ENCODE measurements around the gene RIPOR3. TPM values are rescaled to one million over a fixed set of nuclear protein-coding genes. Genes with fewer than 3 reads are reported as not detected.
A peak's percentile ranks its signal among the peaks of the same experiment; 100 is the strongest.
"Not testable (repeated sequence)": the region's sequence is repeated elsewhere in the genome, so short reads cannot be mapped to it uniquely, and the experiment has no call there.

The RIPOR3 gene
- total and polyA plus RNA-seq, 5 donors from 2014 or later = 0.69 to 1.9 (median 1.3) TPM

DNA sequence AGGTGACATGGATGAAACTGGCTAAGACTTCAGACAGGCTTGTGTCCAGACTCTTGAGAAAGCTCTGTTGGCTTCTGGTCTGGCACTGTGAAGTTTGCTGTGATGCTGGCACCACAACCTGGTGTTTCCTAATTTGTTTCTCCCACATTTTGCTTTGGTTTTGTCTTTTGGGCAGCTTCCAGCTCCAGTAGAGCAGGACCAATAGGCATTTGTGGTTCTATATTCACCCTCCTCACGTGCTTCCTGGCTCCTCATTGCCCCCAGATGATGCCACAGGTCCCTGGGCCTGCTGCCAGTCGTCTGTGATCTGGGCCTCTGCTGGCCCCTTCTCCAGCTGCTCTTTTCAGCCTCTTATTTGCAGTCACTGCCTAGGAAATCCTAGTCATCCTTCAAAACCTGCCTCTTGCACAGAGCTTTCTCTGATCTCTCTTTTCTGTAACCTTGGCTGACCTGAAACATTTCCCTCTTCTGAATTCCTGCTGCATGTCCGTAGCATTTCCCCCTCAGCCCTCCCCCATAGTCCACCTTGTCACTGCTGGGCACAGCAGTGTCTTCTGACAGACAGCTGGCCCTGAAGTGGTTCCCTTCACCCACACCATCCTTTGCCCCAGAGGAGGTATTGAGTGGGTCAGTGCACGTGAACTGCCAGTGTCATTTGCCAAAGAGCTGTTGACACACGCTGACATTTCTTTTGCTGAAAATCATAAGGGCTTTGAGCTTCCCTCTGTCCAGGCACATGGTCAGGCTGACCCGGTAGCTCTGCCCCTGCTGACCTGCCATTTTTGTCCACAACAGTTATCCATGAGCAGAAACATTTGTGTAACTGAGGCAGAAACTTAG lies 118.2 kb downstream of the RIPOR3 start:
- DNase-seq (no peak), ATAC-seq (ENCODE audit: low read depth in 2 of 2) (no peak)
- Histone ChIP-seq H3K27ac (ENCODE audit: insufficient read depth, low read length, poor library complexity, severe bottlenecking) (peak overlapping the region; percentile 8), H3K27me3 (ENCODE audit: control insufficient read depth, insufficient read depth, low read length) (no peaks in the 10 kb centered on the region), H3K4me3 (ENCODE audit: low read depth, low read length) (no peak overlapping the region), H3K4me1 (ENCODE audit: control insufficient read depth, insufficient read depth, low read length, poor library complexity, severe bottlenecking) (peaks cover 12% of the 10 kb centered on the region), H3K9me3 (ENCODE audit: control insufficient read depth in 2 of 2, low read length in 2 of 2) (no peaks in the 10 kb centered on the region), H3K36me3 (ENCODE audit: control insufficient read depth, insufficient read depth, low read length) (peaks cover 76% of the 10 kb centered on the region)
- H3K27me3 Mint-ChIP-seq = no peaks in the 10 kb centered on the region
- no peaks in the 10 kb centered on the region for H3K9me3 Mint-ChIP-seq
- no peak overlapping the region for H3K4me3 Mint-ChIP-seq
- peaks cover 14 to 59% (median 40%) of the 10 kb centered on the region in 4 donors for H3K4me1 Mint-ChIP-seq
- H3K27ac Mint-ChIP-seq = peak overlapping the region; percentile 78 to 80 (median 79)
- H3K36me3 Mint-ChIP-seq = peaks cover 41% of the 10 kb centered on the region

- no peaks in the 10 kb centered on the region for H3K27me3 Mint-ChIP-seq
- ATAC-seq (ENCODE audit: low read depth in 2 of 2) (no peak), DNase-seq (no peak)
- H3K4me1 ChIP-seq (ENCODE audit: control insufficient read depth, insufficient read depth, low read length, poor library complexity, severe bottlenecking) = peaks cover 12% of the 10 kb centered on the region
- H3K27ac ChIP-seq (ENCODE audit: insufficient read depth, low read length, poor library complexity, severe bottlenecking) = no peak overlapping the region
- H3K4me3 ChIP-seq (ENCODE audit: low read depth, low read length) = no peak overlapping the region
- no peak overlapping the region for H3K4me3 Mint-ChIP-seq
- peaks cover 14 to 72% (median 45%) of the 10 kb centered on the region in 4 donors for H3K4me1 Mint-ChIP-seq
- peaks cover 39% of the 10 kb centered on the region for H3K36me3 Mint-ChIP-seq
- H3K27me3 ChIP-seq (ENCODE audit: control insufficient read depth, insufficient read depth, low read length) = no peaks in the 10 kb centered on the region
- H3K9me3 Mint-ChIP-seq = no peaks in the 10 kb centered on the region
- peaks cover 69% of the 10 kb centered on the region for H3K36me3 ChIP-seq (ENCODE audit: control insufficient read depth, insufficient read depth, low read length)
- H3K9me3 ChIP-seq (ENCODE audit: control insufficient read depth in 2 of 2, low read length in 2 of 2) = no peaks in the 10 kb centered on the region
- peak overlapping the region; percentile 20 to 79 (median 77) for H3K27ac Mint-ChIP-seq
These were observed 119.9 kb downstream of the RIPOR3 start for GRCh38 chr20:50571466-50571865.

DNA sequence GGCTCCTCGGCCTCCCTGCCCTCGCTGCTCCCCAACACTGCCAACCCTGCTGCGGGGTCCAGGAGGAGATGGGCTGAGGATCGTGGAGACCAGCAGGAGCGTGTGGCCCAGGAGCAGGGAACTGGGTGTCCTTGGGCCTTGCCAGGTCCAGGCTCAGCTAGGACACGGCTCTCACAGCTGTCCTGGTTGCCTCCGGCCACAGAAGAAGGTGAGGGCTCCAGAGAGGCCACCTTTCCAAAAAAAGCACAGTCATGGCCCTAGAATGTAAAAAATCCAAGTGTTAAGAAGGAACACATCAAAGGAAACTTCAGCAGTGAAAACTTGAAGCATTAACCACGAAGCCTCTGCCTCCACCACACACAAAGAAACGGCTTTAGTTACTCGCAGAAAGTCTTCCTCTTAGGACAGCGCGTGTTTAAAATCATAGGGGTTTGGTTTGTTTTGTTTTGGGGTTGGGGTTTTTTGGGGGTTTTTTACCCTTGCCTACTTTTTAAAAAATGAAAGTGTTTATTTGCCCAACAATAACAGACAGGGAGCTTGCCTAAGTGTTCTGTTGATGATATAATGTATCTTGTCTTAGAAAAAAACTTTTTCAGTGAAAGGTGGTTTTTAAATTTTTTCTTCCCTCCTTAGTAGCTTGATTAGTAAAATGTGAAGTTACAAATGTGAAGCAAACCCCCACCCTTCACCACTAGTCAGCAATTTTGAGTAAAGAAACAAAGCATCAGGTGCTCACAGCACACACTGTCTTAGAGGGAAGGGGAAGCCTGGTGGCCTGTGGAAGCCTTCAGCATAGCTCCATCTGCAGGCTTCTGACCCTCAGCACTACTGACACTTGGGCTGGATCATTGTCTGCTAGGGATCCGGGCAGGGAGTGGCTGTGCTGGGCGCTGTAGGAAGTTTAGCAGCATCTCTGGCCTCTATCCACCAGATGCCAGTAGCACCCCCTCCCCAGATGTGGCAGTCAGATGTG lies 121.2 kb downstream of the RIPOR3 start:
- peaks cover 12% of the 10 kb centered on the region for H3K4me1 ChIP-seq (ENCODE audit: control insufficient read depth, insufficient read depth, low read length, poor library complexity, severe bottlenecking)
- DNase-seq = peak in 2 of 3 donors; percentile 22 to 75
- Mint-ChIP-seq H3K9me3 (no peaks in the 10 kb centered on the region), H3K4me3 (peak overlapping the region in 3 of 4 donors; percentile 2 to 76 (median 51)), H3K27me3 (no peaks in the 10 kb centered on the region), H3K27ac (peak overlapping the region; percentile 80 to 84 (median 82)), H3K4me1 (peaks cover 8 to 72% (median 50%) of the 10 kb centered on the region in 4 donors), H3K36me3 (peaks cover 38% of the 10 kb centered on the region)
- H3K27me3 ChIP-seq (ENCODE audit: control insufficient read depth, insufficient read depth, low read length) = no peaks in the 10 kb centered on the region
- peaks cover 73% of the 10 kb centered on the region for H3K36me3 ChIP-seq (ENCODE audit: control insufficient read depth, insufficient read depth, low read length)
- H3K9me3 ChIP-seq (ENCODE audit: control insufficient read depth in 2 of 2, low read length in 2 of 2) = no peaks in the 10 kb centered on the region
- ATAC-seq (ENCODE audit: low read depth in 2 of 2) = peak; percentile 74 to 76
- no peak overlapping the region for H3K4me3 ChIP-seq (ENCODE audit: low read depth, low read length)
- no peak overlapping the region for H3K27ac ChIP-seq (ENCODE audit: insufficient read depth, low read length, poor library complexity, severe bottlenecking)

DNA sequence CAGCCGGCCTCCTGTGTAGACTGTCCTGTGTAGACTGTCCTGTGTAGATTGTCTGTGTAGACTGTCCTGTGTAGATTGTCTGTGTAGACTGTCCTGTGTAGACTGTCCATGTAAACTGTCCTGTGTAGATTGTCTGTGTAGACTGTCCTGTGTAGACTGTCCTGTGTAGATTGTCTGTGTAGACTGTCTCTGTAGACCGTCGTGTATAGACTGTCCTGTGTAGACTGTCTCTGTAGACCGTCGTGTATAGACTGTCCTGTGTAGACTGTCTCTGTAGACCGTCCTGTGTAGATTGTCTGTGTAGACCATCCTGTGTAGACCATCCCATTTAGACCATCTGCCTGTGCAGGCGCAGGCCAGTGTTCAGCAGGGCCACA lies 121.9 kb downstream of the RIPOR3 start:
- not testable (repeated sequence) for H3K9me3 Mint-ChIP-seq; DNase-seq; H3K9me3 ChIP-seq (ENCODE audit: control insufficient read depth in 2 of 2, low read length in 2 of 2); H3K27me3 ChIP-seq (ENCODE audit: control insufficient read depth, insufficient read depth, low read length); ATAC-seq (ENCODE audit: low read depth in 2 of 2); H3K4me3 ChIP-seq (ENCODE audit: low read depth, low read length); H3K27ac ChIP-seq (ENCODE audit: insufficient read depth, low read length, poor library complexity, severe bottlenecking); H3K27me3 Mint-ChIP-seq; H3K4me3 Mint-ChIP-seq
- peaks cover 8 to 73% (median 52%) of the 10 kb centered on the region in 4 donors for H3K4me1 Mint-ChIP-seq
- Histone ChIP-seq H3K4me1 (ENCODE audit: control insufficient read depth, insufficient read depth, low read length, poor library complexity, severe bottlenecking) (peaks cover 12% of the 10 kb centered on the region), H3K36me3 (ENCODE audit: control insufficient read depth, insufficient read depth, low read length) (peaks cover 72% of the 10 kb centered on the region)
- peaks cover 31% of the 10 kb centered on the region for H3K36me3 Mint-ChIP-seq
- H3K27ac Mint-ChIP-seq = peak overlapping the region in 2 of 3 donors; percentile 80 to 82

GRCh38 chr20:50568549-50568942 lies 122.8 kb downstream of the RIPOR3 start:
- Histone ChIP-seq H3K27ac (ENCODE audit: insufficient read depth, low read length, poor library complexity, severe bottlenecking) (no peak overlapping the region), H3K9me3 (ENCODE audit: control insufficient read depth in 2 of 2, low read length in 2 of 2) (no peaks in the 10 kb centered on the region), H3K36me3 (ENCODE audit: control insufficient read depth, insufficient read depth, low read length) (peaks cover 63% of the 10 kb centered on the region), H3K27me3 (ENCODE audit: control insufficient read depth, insufficient read depth, low read length) (no peaks in the 10 kb centered on the region), H3K4me3 (ENCODE audit: low read depth, low read length) (no peak overlapping the region), H3K4me1 (ENCODE audit: control insufficient read depth, insufficient read depth, low read length, poor library complexity, severe bottlenecking) (peaks cover 12% of the 10 kb centered on the region)
- no peak for ATAC-seq (ENCODE audit: low read depth in 2 of 2)
- DNase-seq = no peak
- Mint-ChIP-seq H3K4me3 (no peak overlapping the region), H3K9me3 (no peaks in the 10 kb centered on the region), H3K36me3 (peaks cover 28% of the 10 kb centered on the region), H3K27ac (peak overlapping the region in 2 of 3 donors; percentile 32 to 80), H3K4me1 (peaks cover 9 to 74% (median 50%) of the 10 kb centered on the region in 4 donors), H3K27me3 (no peaks in the 10 kb centered on the region)

DNA sequence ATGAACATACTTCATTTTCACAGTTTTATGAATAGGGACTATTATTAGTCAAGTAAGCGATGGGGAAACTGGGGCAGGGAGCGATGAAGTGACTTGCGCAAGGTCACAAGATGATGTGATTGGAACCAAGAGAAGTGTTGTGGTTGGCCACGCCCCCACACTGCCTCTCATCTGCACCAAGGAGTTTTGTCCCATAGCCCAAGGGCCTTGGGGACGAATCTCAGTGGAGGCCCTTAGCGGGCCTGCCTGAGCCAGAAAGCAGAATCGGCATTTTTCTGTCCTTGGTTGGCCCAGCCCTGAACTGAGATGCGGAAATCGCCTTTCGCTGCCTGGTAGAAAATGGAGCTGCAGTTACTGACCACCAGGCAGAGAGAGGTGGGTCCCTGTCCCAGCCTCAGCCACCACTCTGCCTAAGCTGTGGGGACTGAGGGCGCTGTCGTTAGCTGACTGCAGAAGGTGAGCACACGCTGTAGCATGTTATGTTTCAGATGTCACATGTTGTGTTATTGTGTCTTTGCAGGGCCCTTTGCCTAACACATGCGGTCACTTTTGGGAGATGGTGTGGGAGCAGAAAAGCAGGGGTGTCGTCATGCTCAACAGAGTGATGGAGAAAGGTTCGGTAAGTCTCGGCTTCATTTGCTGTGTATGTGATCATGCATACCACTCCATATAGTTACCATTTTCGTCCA lies 123.3 kb downstream of the RIPOR3 start:
- H3K9me3 Mint-ChIP-seq = no peaks in the 10 kb centered on the region
- H3K27me3 ChIP-seq (ENCODE audit: control insufficient read depth, insufficient read depth, low read length) = no peaks in the 10 kb centered on the region
- peaks cover 12% of the 10 kb centered on the region for H3K4me1 ChIP-seq (ENCODE audit: control insufficient read depth, insufficient read depth, low read length, poor library complexity, severe bottlenecking)
- no peaks in the 10 kb centered on the region for H3K27me3 Mint-ChIP-seq
- peaks cover 15 to 74% (median 52%) of the 10 kb centered on the region in 4 donors for H3K4me1 Mint-ChIP-seq
- peak overlapping the region in 2 of 3 donors; percentile 18 to 80 for H3K27ac Mint-ChIP-seq
- H3K27ac ChIP-seq (ENCODE audit: insufficient read depth, low read length, poor library complexity, severe bottlenecking) = no peak overlapping the region
- H3K4me3 ChIP-seq (ENCODE audit: low read depth, low read length) = no peak overlapping the region
- DNase-seq (no peak), ATAC-seq (ENCODE audit: low read depth in 2 of 2) (no peak)
- no peak overlapping the region for H3K4me3 Mint-ChIP-seq
- no peaks in the 10 kb centered on the region for H3K9me3 ChIP-seq (ENCODE audit: control insufficient read depth in 2 of 2, low read length in 2 of 2)
- H3K36me3 ChIP-seq (ENCODE audit: control insufficient read depth, insufficient read depth, low read length) = peaks cover 65% of the 10 kb centered on the region
- peaks cover 24% of the 10 kb centered on the region for H3K36me3 Mint-ChIP-seq

- no peaks in the 10 kb centered on the region for H3K9me3 Mint-ChIP-seq
- H3K36me3 Mint-ChIP-seq = peaks cover 39% of the 10 kb centered on the region
- no peak for DNase-seq
- no peaks in the 10 kb centered on the region for H3K27me3 ChIP-seq (ENCODE audit: control insufficient read depth, insufficient read depth, low read length)
- no peak overlapping the region for H3K27ac ChIP-seq (ENCODE audit: insufficient read depth, low read length, poor library complexity, severe bottlenecking)
- peaks cover 61% of the 10 kb centered on the region for H3K36me3 ChIP-seq (ENCODE audit: control insufficient read depth, insufficient read depth, low read length)
- H3K4me3 Mint-ChIP-seq = no peak overlapping the region
- peaks cover 30 to 73% (median 57%) of the 10 kb centered on the region in 4 donors for H3K4me1 Mint-ChIP-seq
- H3K27me3 Mint-ChIP-seq = no peaks in the 10 kb centered on the region
- ATAC-seq (ENCODE audit: low read depth in 2 of 2) = no peak
- peak overlapping the region in 2 of 3 donors; percentile 47 to 59 for H3K27ac Mint-ChIP-seq
- H3K4me1 ChIP-seq (ENCODE audit: control insufficient read depth, insufficient read depth, low read length, poor library complexity, severe bottlenecking) = peaks cover 21% of the 10 kb centered on the region
- no peaks in the 10 kb centered on the region for H3K9me3 ChIP-seq (ENCODE audit: control insufficient read depth in 2 of 2, low read length in 2 of 2)
- H3K4me3 ChIP-seq (ENCODE audit: low read depth, low read length) = no peak overlapping the region
These were observed 125.5 kb downstream of the RIPOR3 start for GRCh38 chr20:50565871-50566270.
